HepG2 (cell line): ENCODE results near the gene CARHSP1. TPM values are rescaled to one million over a fixed set of nuclear protein-coding genes. Genes with fewer than 3 reads are reported as not detected.

Source experiments
- ARNTL ChIP-seq: sonication (generic); formaldehyde crosslinking; IDR thresholded peaks from 2 replicates; pipeline ENCODE4 v1.4.0; 2020; ENCODE audit warnings: mild to moderate bottlenecking, missing genetic modification reagents
- KLF11 ChIP-seq: IDR thresholded peaks from 2 replicates; pipeline ENCODE4 v1.6.1; 2016; ENCODE audit warnings: missing compliant biosample characterization
- KMT2B ChIP-seq: IDR thresholded peaks from 2 replicates; pipeline ENCODE4 v1.6.1; 2016; ENCODE audit warnings: missing genetic modification reagents, missing compliant biosample characterization
- MAFK ChIP-seq, 2 experiments: IDR thresholded peaks in 1 of 2; conservative IDR thresholded peaks in 1 of 2; 2 replicates each; pipeline ENCODE4 v1.6.1; 2011; ENCODE audit warnings: improper control_type of control experiment in 2 of 2, low read length in 2 of 2
- MIER2 ChIP-seq: IDR thresholded peaks from 2 replicates; pipeline ENCODE4 v1.6.1; 2016; ENCODE audit warnings: missing biosample characterization, missing genetic modification reagents
- POLR2AphosphoS5 ChIP-seq: IDR thresholded peaks from 2 replicates; pipeline ENCODE4 v1.6.1; 2012; ENCODE audit warnings: low read depth, low read length
- POLR2G ChIP-seq: fragments of 200-400 bp; formaldehyde crosslinking; IDR thresholded peaks from 2 replicates; pipeline ENCODE4 v1.6.1; 2018; ENCODE audit warnings: mild to moderate bottlenecking, low read depth, low read length, moderate library complexity
- PRDM4 ChIP-seq: sonication (generic); formaldehyde crosslinking; IDR thresholded peaks from 2 replicates; pipeline ENCODE4 v1.9.0; 2021; ENCODE audit warnings: missing genetic modification reagents, borderline replicate concordance
- PRPF4 ChIP-seq: fragments of 200-400 bp; formaldehyde crosslinking; IDR thresholded peaks from 2 replicates; pipeline ENCODE4 v1.6.1; 2016; ENCODE audit warnings: low read length, low read depth; ENCODE audit not compliant: poor library complexity, severe bottlenecking
- RBM22 ChIP-seq: fragments of 200-400 bp; formaldehyde crosslinking; optimal IDR thresholded peaks from 2 replicates; pipeline ENCODE3; 2017; ENCODE audit warnings: mild to moderate bottlenecking, low read length, moderate library complexity
- RXRA ChIP-seq: sonication (generic); formaldehyde crosslinking; IDR thresholded peaks from 2 replicates; pipeline ENCODE4 v1.5.1; 2020; ENCODE audit warnings: missing genetic modification reagents
- ZBTB38 ChIP-seq: sonication (generic); formaldehyde crosslinking; IDR thresholded peaks from 2 replicates; pipeline ENCODE4 v1.5.1; 2020; ENCODE audit warnings: mild to moderate bottlenecking, missing genetic modification reagents
- ZBTB40 ChIP-seq, 2 experiments: fragments of 450-650 bp in 1 of 2; sonication (generic) in 1 of 2; formaldehyde crosslinking in 1 of 2; IDR thresholded peaks; 2 replicates each; pipeline versions ENCODE4 v1.6.1 to v1.8.0; 2016 to 2022; ENCODE audit warnings: antibody characterized with exemption in 1 of 2, mild to moderate bottlenecking in 1 of 2, missing genetic modification reagents in 1 of 2
- ZNF10 ChIP-seq: sonication (generic); formaldehyde crosslinking; IDR thresholded peaks from 2 replicates; pipeline ENCODE4 v1.4.0; 2020; ENCODE audit warnings: mild to moderate bottlenecking, low read depth, missing genetic modification reagents, borderline replicate concordance
- ZNF292 ChIP-seq: sonication (generic); formaldehyde crosslinking; IDR thresholded peaks from 2 replicates; pipeline ENCODE4 v1.8.1; 2022; ENCODE audit warnings: mild to moderate bottlenecking, low read depth, missing genetic modification reagents, borderline replicate concordance
- ZNF816 ChIP-seq: sonication (generic); formaldehyde crosslinking; IDR thresholded peaks from 2 replicates; pipeline ENCODE4 v1.8.0; 2022; ENCODE audit warnings: missing genetic modification reagents, mild to moderate bottlenecking, borderline replicate concordance
- polyA plus RNA-seq, 8 experiments: library from polyadenylated mRNA; depleted of rRNA in 3 of 8; stranded (reverse) in 7 of 8; unstranded in 1 of 8; fragments of >200 nt; fragmentation: Illumina TruSeq in 4 of 8; extraction: Trizol in 4 of 8; gene quantifications; 2 replicates each; pipeline versions ENCODE4 v1.2.1 to v1.2.3, GENCODE V29; 2011 to 2016; ENCODE audit warnings: low read depth in 4 of 8, missing spikeins in 1 of 8, mixed read lengths in 1 of 8; ENCODE audit not compliant: insufficient read depth in 1 of 8
- total RNA-seq, 5 experiments: library from RNA; depleted of rRNA; stranded (reverse); fragments of >200 nt; fragmentation: Illumina TruSeq; extraction: Trizol; gene quantifications; 2 replicates each; pipeline ENCODE4 v1.2.3, GENCODE V29; 2016; ENCODE audit warnings: low read depth in 1 of 5

CARHSP1 gene
- total and polyA plus RNA-seq, 2 of the 13 experiments (the other 11 are each of a cell fraction or from before 2014, with no cell fraction given), result 173 to 345 TPM

GRCh38 chr16:8901320-8901861, 32.6 kb upstream of the CARHSP1 start (continued):
- TF ChIP-seq PRDM4, result no peak
- peak; percentile 92 for TF ChIP-seq RBM22
- no peak for TF ChIP-seq ZNF10
- no peak for TF ChIP-seq RXRA (CRISPR knock-in tag)
- TF ChIP-seq POLR2G, result 0 out of 2 replicates have a peak, but pooled peaks have one; percentile 25
- TF ChIP-seq MIER2, result no peak
- TF ChIP-seq ZBTB40 (IDR thresholded peaks at IDR 0.05), result no peak
- TF ChIP-seq ZBTB40 (CRISPR knock-in tag; IDR thresholded peaks at IDR 0.05), result peak; percentile 71; the same call in 1 of the 2 replicates
- no peak for TF ChIP-seq ARNTL (CRISPR knock-in tag)
- no peak for TF ChIP-seq ZNF816 (CRISPR knock-in tag)
- 0 out of 2 replicates have a peak, but pooled peaks have one; percentile 50 for TF ChIP-seq ZBTB38 (CRISPR knock-in tag)
- TF ChIP-seq PRPF4, result peak; percentile 34
- 0 out of 2 replicates have a peak, but pooled peaks have one; percentile 13 for TF ChIP-seq POLR2AphosphoS5
- no peak for TF ChIP-seq ZNF292
- peak; percentile 87 to 88 for TF ChIP-seq MAFK (conservative IDR thresholded peaks at IDR 0.05 in 1 of 2, IDR thresholded peaks at IDR 0.05 in 1 of 2; ENCODE audit: low read length in 2 of 2)
- no peak for TF ChIP-seq KLF11 (CRISPR knock-in tag)
- TF ChIP-seq KMT2B (CRISPR knock-in tag), result no peak
- TF ChIP-seq, all 625 proteins: peak for 8
